NCI-H2029 treated with DMSO at 0.1 percent for 48 hours (cell line): ENCODE measurements around the gene CAMTA1.

ENCODE experiments used
- DNase-seq: peaks from one replicate; lab custom pipeline; 2025; lab: John Stamatoyannopoulos, UW

The CAMTA1 gene

GRCh38 chr1:6776895-6777294 is 8.4 kb upstream of the CAMTA1 start:
- no peak for DNase-seq

GRCh38 chr1:6777813-6778212 is 7.4 kb upstream of the CAMTA1 start:
- DNase-seq, result no peak

GRCh38 chr1:6779089-6779805 is 6.0 kb upstream of the CAMTA1 start:
- DNase-seq, result no peak

GRCh38 chr1:6782151-6782550 is 3.1 kb upstream of the CAMTA1 start:
- DNase-seq, result no peak

GRCh38 chr1:6783221-6783620 is 2.0 kb upstream of the CAMTA1 start:
- DNase-seq, result no peak

GRCh38 chr1:6783936-6784559 is 1.2 kb upstream of the CAMTA1 start:
- DNase-seq, result no peak

GRCh38 chr1:6784560-6785317 is 515 bp upstream of the CAMTA1 start:
- peak; percentile 94 for DNase-seq

- DNase-seq, result no peak
Measured at GRCh38 chr1:6785728-6786505, 663 bp downstream of the CAMTA1 start.

- no peak for DNase-seq
Measured at GRCh38 chr1:6788946-6789345, 3.7 kb downstream of the CAMTA1 start.

- no peak for DNase-seq
Measured at GRCh38 chr1:6790146-6790545, 4.9 kb downstream of the CAMTA1 start.

- peak; percentile 15 for DNase-seq
Measured at GRCh38 chr1:6794164-6794563, 8.9 kb downstream of the CAMTA1 start.

GRCh38 chr1:6795203-6795602 is 9.9 kb downstream of the CAMTA1 start:
- DNase-seq, result no peak

GRCh38 chr1:6795661-6796060 is 10.4 kb downstream of the CAMTA1 start:
- DNase-seq, result no peak

- no peak for DNase-seq
Measured at GRCh38 chr1:6796095-6796494, 10.8 kb downstream of the CAMTA1 start.

- no peak for DNase-seq
Measured at GRCh38 chr1:6799499-6799898, 14.2 kb downstream of the CAMTA1 start.

GRCh38 chr1:6800745-6801144 is 15.5 kb downstream of the CAMTA1 start:
- DNase-seq, result no peak

- no peak for DNase-seq
Measured at GRCh38 chr1:6801199-6801598, 15.9 kb downstream of the CAMTA1 start.

- no peak for DNase-seq
Measured at GRCh38 chr1:6801966-6802365, 16.7 kb downstream of the CAMTA1 start.

- DNase-seq, result no peak
Measured at GRCh38 chr1:6802454-6802853, 17.2 kb downstream of the CAMTA1 start.

- DNase-seq, result no peak
Measured at GRCh38 chr1:6802893-6803292, 17.6 kb downstream of the CAMTA1 start.

GRCh38 chr1:6803357-6803756 is 18.1 kb downstream of the CAMTA1 start:
- no peak for DNase-seq

GRCh38 chr1:6805004-6805416 is 19.8 kb downstream of the CAMTA1 start:
- no peak for DNase-seq
